HG03139 (cell line): Measurements from ENCODE around the gene KLHL17.
"Not testable (repeated sequence)": the region's sequence is repeated elsewhere in the genome, so short reads cannot be mapped to it uniquely, and the experiment has no call there.

ENCODE experiments used
- ATAC-seq: cut with Tn5 transposase; IDR thresholded peaks from one replicate; pipeline ENCODE4 v1.9.1; 2021; ENCODE audit not compliant: unreplicated experiment

The KLHL17 gene

DNA sequence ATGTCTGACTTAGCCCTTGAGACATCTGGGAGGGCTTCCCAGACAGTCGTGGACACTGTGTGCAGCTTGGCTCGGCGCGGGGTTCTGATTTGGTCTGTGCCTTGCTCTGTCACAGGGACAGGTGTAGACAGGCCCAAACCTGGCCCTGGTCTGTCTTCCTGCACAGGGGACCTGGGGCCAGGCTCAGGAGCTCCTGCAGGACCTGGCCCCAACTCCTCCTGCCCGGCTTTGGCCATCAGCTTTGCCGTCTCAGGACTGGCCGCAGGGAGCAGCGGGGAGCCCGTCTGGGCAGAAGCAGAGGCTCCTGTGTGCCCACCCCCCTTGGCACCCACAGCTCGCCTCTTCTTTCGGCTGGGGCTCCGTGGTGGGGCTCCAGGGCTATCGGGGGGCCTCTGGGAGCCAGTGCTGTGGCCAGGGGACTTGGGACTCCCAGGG, 19.8 kb downstream of the KLHL17 start:
- ATAC-seq, result no peak

DNA sequence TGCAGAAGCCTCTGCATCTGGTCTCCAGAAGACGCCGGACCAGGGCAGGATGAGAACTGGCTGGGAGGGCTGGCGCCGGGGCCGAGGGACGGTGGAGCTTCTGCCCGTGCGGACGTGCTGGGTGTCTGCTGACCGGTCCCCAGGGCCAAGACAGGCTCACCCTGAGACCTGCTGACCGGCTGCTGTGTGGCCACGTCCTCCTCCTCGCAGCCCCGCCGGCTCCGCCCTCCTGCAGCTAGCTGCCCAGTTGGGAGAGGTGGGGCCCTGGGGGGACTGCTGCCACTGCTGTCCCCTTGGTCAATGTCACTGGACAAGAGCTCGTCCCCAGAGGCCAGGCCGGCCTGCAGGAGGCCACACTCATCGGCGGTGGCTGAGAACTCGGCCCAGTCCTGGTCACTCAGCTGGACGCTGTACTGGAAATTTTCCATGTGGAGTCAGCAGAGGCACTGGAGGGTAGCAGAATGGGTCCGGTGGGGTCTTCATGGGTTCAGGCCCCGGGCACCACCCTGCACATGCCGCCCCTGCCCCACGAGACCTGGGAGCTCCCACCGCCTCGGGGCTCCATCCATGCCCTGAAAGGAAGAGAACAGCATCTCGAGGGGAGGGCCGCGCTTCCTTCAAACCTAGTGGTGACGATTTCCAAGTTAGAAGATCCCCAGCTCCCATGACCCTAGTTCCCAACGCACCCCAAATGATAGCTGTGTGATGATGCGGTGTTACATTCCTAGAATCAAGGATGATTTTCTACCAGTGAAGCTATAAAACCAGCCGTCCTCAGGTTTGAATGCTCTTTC, 20.4 kb downstream of the KLHL17 start:
- no peak for ATAC-seq

DNA sequence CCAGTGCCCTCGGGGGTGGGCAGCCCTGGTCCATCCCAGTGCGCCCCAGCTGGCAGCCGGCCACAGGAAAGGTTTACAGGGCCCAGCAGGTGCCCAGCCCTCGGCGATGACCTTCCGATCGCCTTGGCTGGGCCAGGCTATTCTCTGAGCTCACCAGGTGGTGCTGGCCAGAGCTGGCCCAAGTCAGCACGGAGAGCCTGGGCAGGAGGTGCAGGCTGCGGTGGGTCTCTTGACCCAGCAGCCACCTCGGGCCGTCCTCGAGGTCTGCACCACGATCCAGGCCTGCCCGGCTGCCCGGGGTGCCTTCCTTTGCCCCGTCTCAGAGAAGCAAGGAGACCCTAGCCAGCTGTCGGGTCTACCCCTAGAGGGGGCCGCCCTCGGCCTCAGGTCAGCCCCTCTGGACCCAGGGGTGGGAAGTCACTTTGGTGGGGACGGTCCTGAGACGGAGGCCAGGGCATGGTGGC, 21.1 kb downstream of the KLHL17 start:
- ATAC-seq, result no peak

DNA sequence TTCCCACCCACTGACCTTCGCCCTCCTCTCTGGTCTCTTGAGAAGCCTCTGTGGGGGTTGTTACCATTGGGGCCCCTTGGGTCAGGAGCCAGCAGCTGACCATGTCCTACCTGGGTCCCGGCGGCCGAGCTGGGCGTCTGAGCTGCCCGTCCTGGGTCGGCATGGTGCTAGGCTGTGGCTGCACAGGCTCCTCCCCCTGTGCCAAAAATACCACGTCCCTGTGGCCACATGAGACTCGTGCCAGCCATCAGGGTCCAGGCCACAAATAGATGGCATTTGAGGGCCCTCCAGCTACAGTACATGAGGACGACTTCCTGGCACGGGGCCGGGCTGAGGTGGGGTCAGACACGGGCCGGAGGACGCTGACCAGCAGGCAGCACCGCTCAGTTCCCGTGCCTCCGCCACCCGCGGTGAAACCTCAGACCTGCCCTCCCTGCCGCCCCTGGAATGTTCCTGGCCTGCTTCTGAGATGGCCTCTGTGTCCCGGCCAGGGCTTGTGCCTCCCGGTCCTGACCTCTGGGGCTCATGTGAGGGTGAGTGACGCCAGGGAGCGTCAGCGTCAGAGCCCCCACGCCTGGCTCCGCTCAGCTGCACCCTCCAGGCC, 21.7 kb downstream of the KLHL17 start, which contains the start of gene PERM1:
Gene PERM1, minus strand, starts transcription at position 139 of the 604 bp plus-strand sequence. CDS start 1,064 bp downstream, outside the sequence.
- ATAC-seq, result no peak

DNA sequence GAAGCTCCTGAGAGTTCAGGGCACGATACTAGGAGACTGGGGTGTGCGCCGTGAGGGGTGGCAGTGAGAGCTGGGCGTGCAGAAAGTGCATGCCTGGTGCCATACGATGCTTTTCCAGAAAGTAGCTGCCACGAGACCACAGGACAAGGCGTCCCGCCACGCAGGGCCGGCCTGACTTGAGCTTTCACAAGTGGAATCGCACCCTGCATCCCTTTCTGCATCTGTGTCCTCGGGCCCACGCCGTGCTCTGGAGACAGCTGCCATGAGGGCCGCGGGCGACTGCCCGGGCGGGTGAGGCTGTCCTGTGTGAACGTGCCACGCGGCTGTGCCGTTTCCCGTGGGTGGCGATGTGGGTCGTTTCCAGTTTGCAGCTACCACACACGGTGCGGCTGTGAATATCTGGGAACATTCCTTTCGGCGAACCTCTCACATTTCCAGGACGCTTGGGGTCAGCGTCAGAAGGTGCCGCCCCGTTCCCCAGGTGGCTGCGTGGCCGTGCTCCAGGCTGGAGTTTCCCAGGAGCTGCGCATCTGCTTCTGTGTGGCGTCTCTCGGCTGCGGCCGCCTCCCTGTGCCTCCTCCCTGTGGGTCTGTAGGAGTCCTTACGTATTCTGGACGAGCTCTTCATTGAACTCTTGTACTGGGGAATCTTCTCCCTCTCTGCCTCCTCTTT, 22.5 kb downstream of the KLHL17 start:
- no peak for ATAC-seq

DNA sequence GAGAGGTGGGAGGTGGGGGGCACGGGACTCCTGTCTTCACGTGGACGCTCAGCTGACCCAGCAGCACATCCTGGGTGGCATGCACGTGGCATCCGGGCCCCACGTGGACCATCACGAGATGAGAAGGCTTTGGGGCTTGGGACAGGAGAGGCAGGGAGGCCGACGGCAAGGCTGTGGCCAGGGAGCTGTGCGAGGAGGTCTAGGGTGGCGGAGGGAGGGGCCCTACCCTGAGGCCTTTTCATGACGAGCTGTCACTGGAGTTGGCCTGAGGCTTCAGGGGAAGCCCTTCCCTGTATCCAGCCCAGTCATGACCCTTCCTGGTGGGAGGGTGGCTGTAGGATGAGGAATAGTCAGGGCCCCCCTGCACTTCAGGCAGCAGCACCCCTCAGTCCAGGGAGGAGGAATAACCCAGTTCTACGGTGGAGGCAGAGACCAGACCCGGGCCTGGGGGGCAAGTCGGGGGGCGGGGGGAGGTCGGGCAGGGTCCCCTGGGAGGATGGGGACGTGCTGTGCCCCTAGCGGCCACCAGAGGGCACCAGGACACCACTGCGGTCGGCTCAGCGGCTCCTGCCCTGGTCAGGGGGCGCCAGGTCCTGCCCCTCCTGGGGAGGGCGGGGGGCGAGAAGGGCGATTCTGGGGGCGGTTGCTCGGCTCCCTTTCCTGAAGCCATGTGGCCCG, 23.6 kb downstream of the KLHL17 start:
- ATAC-seq, result no peak

DNA sequence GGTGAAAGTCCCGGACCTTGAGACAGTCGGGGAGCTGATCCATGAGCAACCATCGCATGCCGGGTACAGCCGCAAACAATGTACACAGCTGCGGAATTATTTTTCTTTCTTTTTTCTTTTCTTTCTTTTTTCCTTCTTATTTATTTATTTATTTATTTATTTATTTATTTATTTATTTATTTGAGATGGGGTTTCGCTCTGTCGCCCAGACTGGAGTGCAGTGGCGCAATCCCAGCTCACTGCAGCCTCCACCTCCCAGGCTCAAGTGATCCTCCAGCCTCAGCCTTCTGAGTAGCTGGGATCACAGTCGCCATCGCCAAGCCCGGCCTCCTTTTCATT, 24.1 kb downstream of the KLHL17 start:
- ATAC-seq, result no peak

DNA sequence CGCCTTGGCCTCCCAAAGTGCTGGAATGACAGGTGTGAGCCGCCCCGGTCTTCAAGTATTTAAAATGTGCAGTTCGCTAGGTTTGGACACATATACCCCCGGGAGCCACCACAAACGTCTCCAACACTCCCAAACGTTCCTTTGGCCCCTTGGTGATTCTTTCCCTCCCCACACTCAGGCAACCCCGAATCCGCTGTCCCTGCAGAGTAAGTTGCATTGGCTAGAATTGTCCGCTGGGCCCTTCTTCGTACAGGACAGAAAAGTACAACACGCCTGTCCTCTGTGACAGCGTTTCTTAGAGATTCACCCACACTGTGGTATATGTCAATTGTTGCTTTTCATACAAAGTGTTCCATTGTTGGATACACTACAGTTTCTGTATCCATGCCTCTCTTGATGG, 24.7 kb downstream of the KLHL17 start:
- no peak for ATAC-seq

DNA sequence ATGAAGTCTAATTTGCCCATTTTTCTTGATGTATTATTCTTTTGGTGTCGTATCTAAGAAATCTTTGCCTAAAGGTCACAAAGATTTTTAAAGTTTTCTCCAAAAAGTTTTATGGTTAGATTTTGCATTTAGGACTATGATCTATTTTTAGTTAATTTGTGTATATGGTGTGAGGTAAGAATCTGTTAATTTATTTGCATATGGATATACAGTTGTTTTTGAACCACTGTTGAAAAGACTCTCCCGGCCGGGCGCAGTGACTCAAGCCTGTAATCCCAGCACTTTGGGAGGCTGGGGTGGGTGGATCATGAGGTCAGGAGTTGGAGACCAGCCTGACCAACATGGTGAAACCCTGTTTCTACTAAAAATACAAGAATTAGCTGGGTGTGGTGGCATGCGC, 27.7 kb downstream of the KLHL17 start:
- ATAC-seq, result not testable (repeated sequence)

DNA sequence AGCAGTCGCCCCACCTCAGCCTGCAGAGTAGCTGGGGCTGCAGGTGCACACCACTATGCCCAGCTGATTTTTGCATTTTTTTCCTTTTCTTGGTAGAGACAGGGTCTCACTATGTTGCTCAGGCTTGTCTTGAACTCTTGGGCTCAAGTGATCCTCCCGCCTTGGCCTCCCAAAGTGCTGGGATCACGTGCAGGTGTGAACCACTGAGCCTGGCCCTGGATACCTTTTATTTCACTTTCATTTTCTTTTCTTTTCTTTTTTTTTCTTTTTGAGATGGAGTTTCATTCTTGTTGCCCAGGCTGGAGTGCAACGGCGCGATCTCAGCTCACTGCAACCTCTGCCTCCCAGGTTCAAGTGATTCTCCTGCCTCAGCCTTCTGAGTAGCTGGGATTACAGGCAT, 30.9 kb downstream of the KLHL17 start:
- ATAC-seq, result not testable (repeated sequence)

DNA sequence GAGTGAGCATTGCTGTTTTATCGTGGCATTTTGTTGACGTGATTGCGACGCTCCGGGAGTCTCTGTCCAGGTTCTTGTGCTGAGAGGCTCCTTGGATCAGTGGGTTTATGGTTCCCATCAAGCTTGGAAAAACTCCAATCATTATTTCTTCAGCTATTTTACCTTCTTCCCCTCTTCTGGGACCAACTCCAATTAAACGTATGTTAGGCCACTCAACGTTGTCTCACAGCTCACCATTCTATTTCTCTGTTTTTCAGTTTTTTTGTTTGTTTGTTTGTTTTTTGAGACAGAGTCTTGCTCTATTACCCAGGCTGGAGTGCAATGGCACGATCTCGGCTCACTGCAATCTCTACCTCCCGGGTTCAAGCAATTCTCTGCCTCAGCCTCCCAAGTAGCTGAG, 31.5 kb downstream of the KLHL17 start:
- ATAC-seq, result no peak

DNA sequence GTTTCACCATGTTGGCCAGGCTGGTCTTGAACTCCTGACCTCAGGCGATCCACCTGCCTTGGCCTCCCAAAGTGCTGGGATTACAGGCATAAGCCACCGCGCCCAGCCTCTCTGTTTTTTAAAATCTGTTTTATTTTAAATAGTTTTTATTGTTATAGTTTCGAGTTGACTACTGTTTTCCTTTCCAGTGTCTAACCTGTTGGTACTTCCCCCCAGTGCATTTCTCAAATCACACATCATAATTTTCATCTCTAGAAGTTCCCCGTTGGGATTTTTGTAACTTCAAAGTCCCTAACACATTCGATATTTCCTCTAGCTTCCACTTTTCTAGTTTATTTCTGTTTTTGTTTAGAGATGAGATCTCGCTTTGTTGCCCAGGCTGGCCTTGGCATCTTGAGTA, 32.0 kb downstream of the KLHL17 start:
- no peak for ATAC-seq

DNA sequence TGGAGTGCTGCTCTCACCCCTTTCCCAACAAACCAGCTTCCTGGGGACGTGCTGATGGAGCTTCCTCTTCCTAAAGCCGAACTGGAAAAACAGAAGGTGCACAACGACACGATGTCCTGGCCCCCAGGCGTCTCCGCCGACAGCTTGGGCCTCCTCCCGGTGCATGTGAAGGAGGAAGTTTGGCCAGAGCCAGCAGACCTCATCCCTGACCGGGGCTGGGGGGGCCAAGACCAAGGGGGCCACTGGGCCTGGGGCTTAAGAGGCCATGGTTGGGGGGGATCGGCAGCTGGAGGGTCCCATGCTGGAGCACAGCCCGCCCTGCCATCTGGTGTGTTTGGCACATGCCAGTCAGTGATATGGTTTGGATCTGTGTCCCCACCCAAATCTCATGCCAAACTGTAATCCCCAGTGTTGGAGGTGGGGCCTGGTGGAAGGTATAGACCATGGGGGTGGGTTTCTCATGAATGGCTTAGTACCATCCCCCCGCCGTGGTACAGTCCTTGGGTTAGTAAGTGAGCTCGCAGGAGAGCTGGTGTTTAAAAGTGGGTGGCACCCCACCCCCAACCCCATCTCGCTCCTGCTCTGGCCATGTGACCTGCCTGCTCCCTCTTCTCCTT, 33.1 kb downstream of the KLHL17 start:
- ATAC-seq, result no peak

DNA sequence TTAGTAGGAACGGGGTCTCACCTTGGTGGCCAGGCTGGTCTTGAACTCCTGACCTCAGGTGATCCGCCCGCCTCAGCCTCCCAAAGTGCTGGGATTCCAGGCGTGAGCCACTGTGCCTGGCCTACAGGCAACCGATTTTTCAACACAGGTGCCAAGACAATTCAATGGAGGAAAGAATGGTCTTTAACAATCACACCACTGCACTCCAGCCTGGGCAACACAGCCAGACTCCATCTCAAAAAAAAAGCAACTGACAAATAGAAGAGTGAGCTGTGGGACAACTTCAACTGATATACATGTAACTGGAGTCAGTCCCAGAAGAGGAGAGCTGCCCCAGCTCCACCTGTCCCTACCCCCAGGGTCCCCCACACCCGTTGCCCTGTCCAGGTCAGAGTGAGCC, 34.2 kb downstream of the KLHL17 start:
- ATAC-seq, result not testable (repeated sequence)

DNA sequence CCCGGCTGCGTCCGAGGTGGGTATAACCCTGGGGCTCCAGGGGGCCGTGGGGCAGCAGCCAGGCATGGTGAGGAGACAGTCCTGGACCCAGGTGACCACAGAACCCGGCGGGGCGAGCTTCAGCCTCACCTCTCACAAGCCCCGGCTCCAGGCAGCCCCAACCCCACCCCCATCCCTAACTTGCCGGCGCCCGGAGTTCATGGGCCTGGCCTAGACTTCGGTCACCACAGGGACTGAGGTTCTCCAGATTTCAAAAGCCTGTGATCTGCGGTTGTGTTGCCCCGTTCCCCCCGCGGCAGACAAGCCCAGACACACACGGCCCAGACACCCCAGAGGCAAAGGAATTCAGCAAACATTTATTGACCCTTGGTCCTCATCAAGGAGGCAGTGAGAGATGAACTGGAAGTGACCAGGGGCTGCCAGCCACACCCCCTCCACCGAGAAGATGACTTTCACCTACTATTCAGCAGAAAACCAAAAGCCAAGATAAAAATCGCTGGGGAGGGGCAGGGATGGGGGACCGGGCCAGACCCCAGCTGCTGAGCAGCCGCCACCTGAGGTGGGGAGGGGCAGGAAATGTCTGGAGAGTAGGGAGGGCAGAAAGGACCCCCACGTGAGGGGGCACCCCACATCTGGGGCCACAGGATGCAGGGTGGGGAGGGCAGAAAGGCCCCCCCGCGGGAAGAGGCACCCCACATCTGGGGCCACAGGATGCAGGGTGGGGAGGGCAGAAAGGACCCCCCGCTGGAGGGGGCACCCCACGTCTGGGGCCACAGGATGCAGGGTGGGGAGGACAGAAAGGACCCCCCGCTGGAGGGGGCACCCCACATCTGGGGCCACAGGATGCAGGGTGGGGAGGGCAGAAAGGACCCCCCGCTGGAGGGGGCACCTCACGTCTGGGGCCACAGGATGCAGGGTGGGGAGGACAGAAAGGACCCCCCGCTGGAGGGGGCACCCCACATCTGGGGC, 35.6 kb downstream of the KLHL17 start:
- ATAC-seq, result no peak

DNA sequence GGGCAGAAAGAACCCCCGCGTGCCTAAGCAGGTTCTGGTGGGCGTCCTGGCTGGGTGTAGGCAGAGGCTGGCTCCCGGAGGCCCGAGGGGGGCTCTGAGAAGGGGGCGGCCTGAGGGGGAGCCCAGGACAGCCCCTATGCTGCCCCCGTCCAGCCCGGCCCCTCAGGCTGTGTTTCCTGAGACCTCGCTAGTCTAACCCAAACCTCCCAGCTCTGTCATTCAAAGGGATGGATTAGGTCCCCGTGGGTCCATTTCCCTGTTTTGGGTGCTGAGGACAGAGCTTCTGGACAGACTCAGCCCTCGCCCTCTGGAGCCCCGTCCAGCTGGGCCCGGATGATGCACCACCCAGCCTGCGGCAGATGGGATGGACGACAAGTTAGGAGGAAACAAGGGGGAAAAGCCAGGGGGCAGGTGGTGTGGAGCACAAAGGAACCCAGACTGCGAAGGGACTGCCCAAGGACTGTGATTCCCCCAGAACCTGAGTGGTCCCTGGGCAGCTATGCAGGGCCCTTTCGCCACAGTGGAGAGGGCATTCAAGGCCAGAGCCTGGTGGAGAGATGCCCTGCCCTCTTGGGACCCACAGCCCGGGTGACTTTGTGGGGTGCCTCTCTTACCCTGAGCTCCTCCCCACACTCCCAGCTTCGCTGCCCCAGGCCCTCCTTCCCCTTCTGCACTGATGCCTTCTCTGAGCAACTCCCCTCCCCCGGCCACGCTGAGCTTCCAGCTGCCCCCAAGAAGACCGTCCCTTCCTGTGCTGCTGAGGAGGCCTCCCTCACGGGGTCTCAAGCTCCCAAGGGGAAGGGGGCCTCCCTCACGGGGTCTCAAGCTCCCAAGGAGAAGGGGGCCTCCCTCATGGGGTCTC, 36.7 kb downstream of the KLHL17 start:
- ATAC-seq, result no peak

DNA sequence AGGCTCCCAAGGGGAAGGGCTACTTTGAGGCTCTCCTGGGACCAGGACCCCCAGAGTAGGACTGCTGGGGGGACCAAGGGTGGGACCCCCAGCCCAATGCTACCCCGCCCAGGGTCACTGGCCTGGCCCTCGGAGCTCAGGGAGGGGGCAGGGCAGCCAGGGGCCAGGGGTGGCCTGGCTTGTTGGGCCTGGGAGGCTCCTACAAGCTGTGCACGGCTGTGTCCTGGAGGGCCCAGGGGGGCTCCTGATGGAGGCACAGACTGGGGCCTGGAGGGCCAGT, 37.3 kb downstream of the KLHL17 start:
- ATAC-seq, result no peak

DNA sequence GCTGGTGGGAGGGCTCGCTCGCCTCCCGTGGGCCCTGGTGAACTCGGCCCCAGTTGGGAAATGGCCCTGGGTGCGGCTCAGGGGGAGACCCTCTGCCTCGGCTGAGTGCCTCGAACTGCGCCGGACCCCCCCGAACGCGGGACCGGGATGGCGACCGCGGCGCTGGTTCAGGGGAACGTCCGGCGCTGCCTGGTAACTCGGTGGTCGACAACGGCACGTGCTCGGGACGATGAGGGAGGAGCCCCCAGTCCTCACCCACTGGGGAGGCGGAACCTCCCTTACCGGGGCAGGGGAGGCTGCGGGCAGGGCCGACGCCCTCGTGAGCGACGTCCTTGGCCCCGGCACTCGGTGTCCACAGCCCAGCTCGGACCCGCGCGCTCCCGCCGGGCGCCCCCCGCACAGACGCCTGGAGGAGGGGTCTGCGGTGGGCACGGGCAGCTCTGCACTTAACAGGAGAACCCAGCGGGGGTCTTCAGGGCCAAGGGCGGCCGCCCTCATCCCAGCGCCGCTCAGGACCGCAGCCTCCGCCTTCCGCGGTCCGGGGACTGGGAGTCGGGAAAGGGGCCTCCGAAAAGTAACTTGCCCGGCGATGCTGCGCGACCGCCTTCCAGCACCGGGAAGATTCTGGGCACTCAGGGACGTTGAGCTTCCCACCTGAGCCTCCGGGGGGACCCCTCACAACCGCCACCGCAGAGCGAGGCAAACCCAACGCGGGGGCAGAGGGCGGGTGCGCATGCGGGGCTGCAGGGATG, 37.8 kb downstream of the KLHL17 start:
- ATAC-seq, result no peak

DNA sequence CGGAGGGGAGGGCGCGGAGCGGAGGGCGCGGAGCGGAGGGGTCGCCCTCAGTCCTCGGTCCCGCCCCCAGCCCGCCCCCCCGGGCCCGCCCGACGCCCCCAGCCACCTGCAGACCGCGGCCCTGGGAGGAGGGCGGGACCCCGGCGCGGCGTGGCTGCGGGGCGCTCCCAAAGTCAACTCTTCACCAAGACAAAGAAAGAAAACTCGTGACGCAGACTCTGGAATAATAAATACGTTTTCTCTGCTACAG, 38.3 kb downstream of the KLHL17 start:
- no peak for ATAC-seq
